GM12875 (cell line): ENCODE data around the gene NPTX2.

Experiments used
- H3K4me3 ChIP-seq: one replicate; pipeline ENCODE4 v1.5.1; 2011; ENCODE audit warnings: low read depth, low read length, control low read depth
- CTCF ChIP-seq: IDR thresholded peaks from 2 replicates; pipeline ENCODE4 v1.5.1; 2011; ENCODE audit warnings: low read depth, mild to moderate bottlenecking, control low read depth, inconsistent platforms, low read length, moderate library complexity, borderline replicate concordance; ENCODE audit not compliant: insufficient read depth

The NPTX2 gene

GRCh38 chr7:98654524-98655272 lies 37.6 kb downstream of the NPTX2 start:
- H3K4me3 ChIP-seq, result no peak overlapping the region

GRCh38 chr7:98655611-98656010 lies 38.5 kb downstream of the NPTX2 start:
- no peak for TF ChIP-seq CTCF
- H3K4me3 ChIP-seq, result no peak overlapping the region

More at GRCh38 chr7:98654524-98655272, 37.6 kb downstream of the NPTX2 start:
- no peak for TF ChIP-seq CTCF

GRCh38 chr7:98656899-98657298 lies 39.8 kb downstream of the NPTX2 start:
- TF ChIP-seq CTCF, result no peak
- no peak overlapping the region for H3K4me3 ChIP-seq

GRCh38 chr7:98657736-98658135 lies 40.7 kb downstream of the NPTX2 start:
- no peak for TF ChIP-seq CTCF
- no peak overlapping the region for H3K4me3 ChIP-seq

- no peak overlapping the region for H3K4me3 ChIP-seq
- no peak for TF ChIP-seq CTCF
These were observed 42.7 kb downstream of the NPTX2 start for GRCh38 chr7:98659756-98660155.

GRCh38 chr7:98661607-98662006 lies 44.5 kb downstream of the NPTX2 start:
- TF ChIP-seq CTCF, result no peak
- no peak overlapping the region for H3K4me3 ChIP-seq

- H3K4me3 ChIP-seq, result no peak overlapping the region
- no peak for TF ChIP-seq CTCF
These were observed 45.2 kb downstream of the NPTX2 start for GRCh38 chr7:98662289-98662688.
